Inflammatory macrophage treated with lipopolysaccharide for 1 hour (primary cell): ENCODE results near the gene PALD1.
A peak's percentile ranks its signal among the peaks of the same experiment; 100 is the strongest.
"Not testable (repeated sequence)": the region's sequence is repeated elsewhere in the genome, so short reads cannot be mapped to it uniquely, and the experiment has no call there.

ENCODE experiments used
- DNase-seq, 2 donors: peaks; one replicate each; pipeline ENCODE4 v3.0.0-alpha.2; 2020 to 2022

PALD1 gene

GRCh38 chr10:70575874-70576802 is 97.6 kb downstream of the PALD1 start:
- DNase-seq = peak; percentile 57 to 73

GRCh38 chr10:70576803-70577517 is 98.4 kb downstream of the PALD1 start:
- peak; percentile 55 to 65 for DNase-seq

DNA sequence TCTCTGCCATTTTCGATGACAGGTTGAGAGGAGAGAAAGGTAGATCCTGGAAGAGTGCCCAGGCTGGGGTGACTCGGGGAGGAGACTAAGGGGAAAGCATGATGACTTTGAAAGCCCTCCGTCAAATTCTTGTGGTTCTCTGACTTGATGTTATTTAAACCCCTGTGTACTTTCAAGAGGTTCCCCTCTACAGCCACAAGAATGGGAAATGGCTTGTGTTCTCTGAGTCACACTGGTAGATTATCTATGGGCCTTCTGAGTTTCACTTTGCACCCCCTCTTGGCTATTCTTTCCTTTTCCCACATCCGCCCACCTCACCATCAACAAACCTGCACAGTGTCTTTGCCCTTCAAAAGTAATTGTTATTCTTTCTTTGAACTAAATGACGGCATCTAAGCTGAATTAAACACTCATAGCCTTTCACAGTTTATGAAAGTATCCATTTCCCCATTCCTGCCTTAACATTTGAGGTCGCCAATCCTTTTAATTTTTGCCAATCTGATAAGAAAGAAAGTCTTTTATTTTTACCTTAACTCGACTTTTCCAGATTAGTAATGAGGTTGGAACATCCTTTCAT is 99.9 kb downstream of the PALD1 start:
- peak; percentile 38 to 46 for DNase-seq

- DNase-seq = no peak
These were observed 100.9 kb downstream of the PALD1 start for GRCh38 chr10:70579234-70580002.

DNA sequence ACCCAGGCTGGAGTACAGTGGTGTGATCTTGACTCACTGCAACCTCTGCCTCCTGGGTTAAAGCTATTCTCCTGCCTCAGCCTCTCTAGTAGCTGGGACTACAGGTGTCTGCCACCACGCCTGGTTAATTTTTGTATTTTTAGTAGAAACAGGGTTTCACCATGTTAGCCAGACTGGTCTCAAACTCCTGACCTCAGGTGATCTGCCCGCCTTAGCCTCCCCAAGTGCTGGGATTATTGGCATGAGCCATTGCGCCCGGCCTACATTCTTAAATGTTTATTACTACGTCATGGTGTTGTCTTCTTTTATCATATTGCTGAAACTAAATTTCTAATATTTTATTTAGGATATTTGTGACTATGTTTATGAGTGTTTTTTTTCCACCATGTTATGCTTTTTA is 102.6 kb downstream of the PALD1 start:
- DNase-seq = not testable (repeated sequence)

- DNase-seq = no peak
These were observed 104.5 kb downstream of the PALD1 start for GRCh38 chr10:70582793-70583668.

GRCh38 chr10:70583669-70584037 is 105.1 kb downstream of the PALD1 start:
- no peak for DNase-seq

GRCh38 chr10:70584366-70584765 is 105.8 kb downstream of the PALD1 start:
- DNase-seq = no peak

DNA sequence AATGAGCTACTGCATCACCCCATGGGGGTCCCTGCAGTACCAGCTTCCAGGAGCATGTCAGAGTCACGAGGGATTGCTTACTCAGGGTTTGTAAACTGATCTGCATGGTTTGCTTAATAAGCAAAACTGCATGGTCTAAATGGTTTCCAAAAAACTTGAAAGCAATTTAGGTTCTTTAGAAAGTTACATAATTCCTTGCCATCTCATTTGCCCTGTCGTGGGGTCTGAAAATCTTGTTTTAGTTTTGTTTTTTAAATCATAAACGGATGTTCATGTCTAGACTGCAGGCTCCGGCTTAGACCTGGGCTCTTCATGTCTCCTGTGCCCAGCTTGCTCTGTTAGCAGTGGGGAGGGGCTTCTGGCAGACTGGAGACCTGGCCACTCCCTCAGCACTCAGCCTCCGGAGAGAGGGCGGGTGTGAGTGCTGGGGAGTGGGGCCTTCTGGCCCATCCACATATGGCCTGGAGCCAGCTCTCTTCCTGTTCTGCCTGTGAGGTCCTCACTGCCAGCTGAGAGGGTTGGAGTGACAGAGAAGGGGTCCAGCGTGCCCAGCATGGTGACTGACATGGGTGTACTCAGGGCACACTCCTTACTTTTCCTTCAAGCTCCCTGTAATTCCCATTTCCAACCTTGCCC is 106.5 kb downstream of the PALD1 start:
- DNase-seq = no peak

DNA sequence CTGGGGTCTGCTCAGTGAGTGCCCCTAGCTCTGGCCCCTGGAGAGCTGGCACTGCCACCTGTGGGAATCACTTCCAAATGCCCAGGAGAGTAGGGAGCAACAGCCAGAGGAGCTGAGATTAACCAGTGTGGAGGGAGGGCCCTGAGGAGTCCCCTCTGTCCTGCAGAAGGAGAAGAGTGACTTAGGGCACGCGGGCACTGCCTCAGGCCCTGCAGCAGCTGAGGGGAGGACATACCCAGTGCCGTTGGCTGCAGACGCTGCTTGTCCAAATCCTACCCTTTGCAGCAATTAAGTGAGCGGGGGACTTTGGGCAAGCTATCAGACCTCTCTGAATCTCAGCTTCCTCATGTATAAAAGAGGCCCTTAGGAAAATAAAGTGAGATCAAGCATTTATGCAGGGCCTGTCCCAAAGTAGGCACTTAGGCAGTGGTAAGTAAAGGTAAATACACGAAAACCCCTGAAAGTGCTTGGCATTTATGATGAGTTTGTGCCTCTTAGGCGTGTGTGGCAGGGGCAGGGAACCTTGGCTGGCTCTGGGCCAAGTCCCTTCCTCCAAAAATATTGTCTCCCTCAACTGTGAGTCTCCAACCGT is 107.1 kb downstream of the PALD1 start:
- DNase-seq = no peak

DNA sequence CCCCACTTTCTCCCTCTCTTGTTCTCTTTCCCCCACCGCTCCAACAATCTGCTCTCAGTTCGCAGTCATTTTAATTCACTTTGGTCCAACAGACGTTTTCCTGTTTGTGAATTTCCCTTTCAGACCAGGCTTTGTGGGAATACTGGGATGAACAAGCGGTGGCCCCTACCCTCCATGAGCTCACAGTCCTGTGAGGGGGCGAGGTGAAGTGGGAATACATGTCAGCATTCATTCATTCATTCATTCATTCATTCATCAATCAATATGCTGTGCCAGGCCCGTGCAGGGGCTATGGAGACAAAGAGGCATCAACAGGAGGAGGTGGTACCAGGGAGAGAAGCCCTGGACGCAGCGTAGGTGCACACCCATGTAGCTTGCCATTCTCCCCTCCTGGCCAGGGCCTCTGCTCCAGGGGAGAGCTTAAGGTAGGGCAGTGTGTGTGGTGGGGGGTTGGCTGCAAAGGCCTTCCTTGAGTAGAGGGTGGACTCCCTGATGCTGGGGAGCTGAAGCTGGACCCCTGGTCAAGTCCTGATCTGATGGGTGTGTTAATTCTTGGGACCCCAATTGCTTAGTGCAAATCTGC is 107.9 kb downstream of the PALD1 start:
- no peak for DNase-seq

- DNase-seq = no peak
These were observed 108.6 kb downstream of the PALD1 start for GRCh38 chr10:70587045-70587658.

DNA sequence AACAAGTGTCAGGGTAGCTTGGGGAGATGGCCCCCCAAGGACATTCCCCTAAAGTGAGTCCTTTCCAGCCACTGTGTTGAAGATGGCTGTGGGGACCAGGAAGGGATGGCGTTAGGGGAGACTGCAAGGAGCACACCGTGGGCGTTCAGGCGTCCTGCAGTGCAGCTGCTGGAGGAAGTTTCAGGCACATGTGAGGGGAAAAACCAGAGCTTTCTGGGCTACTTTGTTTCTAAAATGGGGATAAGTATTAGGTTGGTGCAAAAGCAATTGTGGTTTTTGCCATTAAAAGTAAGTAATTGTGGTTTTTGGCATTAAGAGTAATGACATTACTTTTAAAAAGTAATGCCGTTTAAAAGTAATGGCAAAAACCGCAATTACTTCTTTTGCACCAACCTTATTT is 109.7 kb downstream of the PALD1 start:
- peak; percentile 73 to 78 for DNase-seq

- DNase-seq = no peak
These were observed 110.4 kb downstream of the PALD1 start for GRCh38 chr10:70588859-70589570.

DNA sequence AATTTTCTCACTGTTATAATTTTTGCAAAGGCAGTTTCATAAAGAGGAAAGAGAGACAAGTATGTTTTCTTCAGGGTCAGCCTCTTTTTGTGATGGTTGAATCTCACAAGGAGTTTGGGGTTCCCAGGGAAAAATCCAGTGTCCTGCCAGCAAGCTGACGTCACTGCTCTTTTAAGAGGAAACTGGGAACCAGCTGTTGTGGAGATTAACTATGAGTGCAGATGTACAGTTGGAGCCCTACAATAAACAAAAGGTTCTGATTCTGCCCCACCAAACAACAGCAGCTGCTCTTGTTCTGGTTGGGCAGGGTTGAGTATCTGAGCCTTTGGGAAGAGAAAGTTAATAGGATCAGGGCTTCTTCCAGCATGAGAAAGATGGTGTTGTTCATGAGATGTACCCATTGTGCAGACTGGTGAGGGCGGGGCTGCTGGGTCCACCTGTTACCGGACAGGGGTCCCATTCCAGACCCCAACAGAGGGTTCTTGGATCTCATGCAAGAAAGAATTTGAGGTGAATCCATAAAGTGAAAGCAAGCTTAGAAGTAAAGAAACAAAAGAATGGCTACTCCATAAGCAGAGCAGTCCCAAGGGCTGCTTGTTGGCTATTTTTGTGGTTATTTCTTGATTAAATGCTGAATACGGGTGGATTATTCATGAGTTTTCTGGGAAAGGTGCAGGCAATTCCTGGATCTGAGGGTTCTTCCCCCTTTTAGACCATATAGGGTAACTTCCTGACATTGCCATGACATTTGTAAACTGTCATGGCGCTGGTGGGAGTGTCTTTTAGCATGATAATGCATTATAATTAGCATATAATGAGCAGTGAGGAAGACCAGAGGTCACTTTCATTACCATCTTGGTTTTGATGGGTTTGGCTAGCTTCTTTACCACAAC is 111.4 kb downstream of the PALD1 start:
- peak in 1 of 2 donors; percentile 41 for DNase-seq

DNA sequence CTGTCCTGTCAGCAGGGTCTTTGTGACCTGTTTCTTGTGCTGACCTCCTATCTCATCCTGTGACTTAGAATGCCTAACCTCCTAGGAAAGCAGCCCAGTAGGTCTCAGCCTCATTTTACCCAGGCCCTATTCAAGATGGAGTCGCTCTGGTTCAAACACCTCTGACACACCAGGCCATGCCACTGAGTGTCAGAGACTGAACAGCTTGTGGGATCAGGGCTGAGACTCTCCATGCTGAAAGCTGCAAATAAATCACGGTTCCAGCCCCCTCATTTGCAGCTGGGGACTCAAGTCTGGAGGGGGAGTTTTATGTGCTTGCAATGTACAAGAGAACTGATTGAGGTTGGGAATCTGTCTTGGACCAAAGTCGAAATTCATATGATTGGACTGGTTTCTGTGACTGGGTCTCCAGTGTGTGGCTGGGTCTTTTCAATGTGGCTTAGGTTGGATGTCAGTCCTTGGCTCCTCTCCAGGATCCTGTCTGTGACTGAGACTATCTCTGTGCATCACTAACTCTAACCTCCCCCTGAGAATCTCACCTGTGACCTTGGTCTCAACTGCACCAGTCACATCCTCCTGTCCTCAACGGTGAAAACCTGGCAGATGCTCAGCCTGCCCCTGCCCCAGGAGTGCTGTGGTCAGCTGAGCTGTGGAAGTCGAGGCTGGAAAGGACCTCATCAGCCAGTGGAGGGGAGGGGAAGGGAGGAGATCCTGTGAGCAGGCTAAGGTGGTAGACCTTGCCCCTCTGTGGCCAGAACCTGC is 112.3 kb downstream of the PALD1 start:
- DNase-seq = no peak

DNA sequence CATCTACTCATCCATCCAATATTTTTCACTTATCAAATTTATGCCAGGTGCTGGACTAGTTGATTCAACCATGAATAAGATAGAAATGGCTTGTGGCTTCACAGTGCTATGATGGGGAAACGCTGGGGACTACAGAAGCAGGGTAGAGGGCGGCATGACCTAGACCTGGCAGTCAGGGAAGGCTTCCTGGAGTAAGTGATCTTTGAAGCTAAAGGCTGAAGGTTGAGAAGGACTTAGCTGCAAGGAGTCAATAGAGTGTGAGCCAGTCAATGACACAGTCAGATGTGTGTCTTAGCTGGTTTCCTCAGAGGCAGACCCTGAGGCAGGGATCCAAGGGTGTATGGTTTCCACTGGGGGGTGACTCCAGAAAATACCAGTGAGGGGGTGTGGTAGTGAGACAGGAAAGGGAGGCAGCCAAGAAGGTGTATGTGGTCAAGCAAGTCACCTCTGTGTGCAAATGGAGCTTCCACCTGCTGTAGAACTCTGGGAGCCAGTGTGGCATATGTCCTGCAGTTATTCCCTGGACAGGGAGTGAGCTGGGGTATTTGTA is 113.7 kb downstream of the PALD1 start:
- no peak for DNase-seq
